ENCODE data around the gene UPK1B.

The UPK1B gene

GRCh38 chr3:119176778-119177177 is 3.4 kb downstream of the UPK1B start:
- no peak for DNase-seq (ENCODE audit: low read depth, low spot score)

- DNase-seq (ENCODE audit: low read depth, low spot score), result no peak
Observed at GRCh38 chr3:119177321-119177720, 3.9 kb downstream of the UPK1B start.

DNA sequence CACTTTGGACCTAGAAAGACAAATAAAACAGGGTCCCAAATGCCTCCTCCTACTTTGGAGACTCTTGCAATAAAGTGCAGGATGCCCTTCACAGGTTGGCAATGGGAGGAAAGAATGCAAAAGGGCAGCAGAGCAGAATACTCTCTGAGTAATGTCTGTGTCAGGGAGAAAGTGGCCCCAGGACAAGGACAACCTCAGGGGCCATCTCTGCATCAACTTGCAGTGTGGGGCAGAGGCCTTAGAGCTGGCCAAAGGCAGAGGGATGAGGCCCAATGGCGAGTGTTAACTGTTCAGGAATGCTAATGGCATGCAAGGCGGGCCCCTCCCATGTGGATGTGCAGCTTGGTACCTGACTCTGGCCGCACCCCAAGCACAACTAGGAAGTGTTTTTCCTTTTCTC is 8.4 kb downstream of the UPK1B start:
- DNase-seq (ENCODE audit: low read depth, low spot score), result no peak

- DNase-seq (ENCODE audit: low read depth, low spot score), result no peak
Observed at GRCh38 chr3:119184111-119184510, 10.7 kb downstream of the UPK1B start.

- DNase-seq (ENCODE audit: low read depth, low spot score), result no peak
Observed at GRCh38 chr3:119184796-119185570, 11.6 kb downstream of the UPK1B start.

- no peak for DNase-seq (ENCODE audit: low read depth, low spot score)
Observed at GRCh38 chr3:119187266-119187665, 13.9 kb downstream of the UPK1B start.

DNA sequence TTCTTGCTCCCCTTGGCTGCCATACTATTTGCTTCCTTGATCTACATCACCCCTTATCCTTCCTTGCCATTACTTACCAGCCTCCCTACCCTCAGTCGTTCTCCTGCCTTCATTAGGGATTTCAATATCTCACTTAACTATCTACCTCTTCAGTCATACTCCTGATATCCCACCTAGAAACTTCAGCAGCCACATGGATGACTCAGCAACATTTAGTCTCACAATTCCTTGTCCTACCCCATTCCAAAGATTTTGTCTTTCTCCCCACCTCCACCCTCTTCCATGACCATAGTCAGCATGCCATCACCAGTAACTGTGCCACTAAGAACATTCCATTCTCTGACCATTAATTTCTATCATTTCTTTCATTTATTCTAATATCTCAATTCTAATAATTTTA is 18.4 kb downstream of the UPK1B start:
- no peak for DNase-seq (ENCODE audit: low read depth, low spot score)

GRCh38 chr3:119194237-119195150 is 21.1 kb downstream of the UPK1B start:
- DNase-seq (ENCODE audit: low read depth, low spot score), result no peak

DNA sequence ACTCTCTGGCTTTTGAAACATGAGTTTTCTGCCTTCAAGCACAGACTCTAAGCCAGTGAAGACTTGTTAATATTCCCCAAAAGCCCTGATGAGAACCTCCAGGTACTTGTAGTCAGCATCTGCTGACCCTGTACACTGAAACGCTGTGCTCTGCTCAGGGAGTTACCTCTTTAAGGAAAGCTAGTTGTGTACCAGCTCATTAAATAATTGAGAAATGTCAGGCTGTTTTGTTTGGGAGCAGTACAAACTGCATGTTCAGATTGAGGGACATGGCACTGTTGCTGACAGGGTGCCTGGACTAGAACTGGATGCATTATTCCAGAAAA is 21.7 kb downstream of the UPK1B start:
- no peak for DNase-seq (ENCODE audit: low read depth, low spot score)

DNA sequence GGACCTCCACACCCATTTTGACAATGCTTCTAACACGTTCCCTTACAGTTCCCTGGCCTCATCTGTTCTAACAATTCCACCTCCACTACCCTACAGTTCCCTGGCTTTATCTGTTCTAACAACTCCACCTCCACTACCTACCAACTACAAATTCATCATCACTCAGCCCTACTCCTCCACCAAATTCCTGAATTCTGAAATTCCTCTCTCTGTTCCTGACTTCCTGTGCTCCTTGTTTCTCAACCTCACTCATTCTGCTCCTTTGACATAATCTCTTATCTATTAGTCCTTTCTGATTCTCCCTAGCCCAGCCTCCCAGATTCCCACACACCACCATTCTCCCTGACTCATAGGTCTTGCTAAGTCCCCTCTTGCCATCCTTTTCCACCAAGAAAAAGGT is 22.5 kb downstream of the UPK1B start:
- no peak for DNase-seq (ENCODE audit: low read depth, low spot score)

DNA sequence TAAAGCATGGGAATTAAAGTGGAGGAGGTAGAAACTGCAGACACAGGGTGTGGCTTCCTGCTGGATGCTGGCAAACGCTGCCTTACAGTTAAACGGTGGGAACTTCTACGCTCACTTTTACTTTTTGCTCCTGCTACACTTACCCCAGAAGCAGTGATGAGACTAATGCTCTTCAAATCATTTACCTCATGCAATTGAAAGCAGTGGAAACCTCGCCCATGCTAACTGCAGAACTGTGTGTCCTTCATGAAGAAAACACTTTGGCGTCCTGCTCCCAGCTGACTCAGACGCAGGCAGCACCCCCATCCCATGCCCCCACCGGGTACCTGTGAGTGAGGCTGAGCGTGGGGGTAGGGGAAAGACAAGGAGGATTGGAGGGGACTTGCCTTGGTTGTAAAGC is 31.8 kb downstream of the UPK1B start:
- no peak for DNase-seq (ENCODE audit: low read depth, low spot score)

GRCh38 chr3:119205685-119206084 is 32.3 kb downstream of the UPK1B start:
- DNase-seq (ENCODE audit: low read depth, low spot score), result no peak

DNA sequence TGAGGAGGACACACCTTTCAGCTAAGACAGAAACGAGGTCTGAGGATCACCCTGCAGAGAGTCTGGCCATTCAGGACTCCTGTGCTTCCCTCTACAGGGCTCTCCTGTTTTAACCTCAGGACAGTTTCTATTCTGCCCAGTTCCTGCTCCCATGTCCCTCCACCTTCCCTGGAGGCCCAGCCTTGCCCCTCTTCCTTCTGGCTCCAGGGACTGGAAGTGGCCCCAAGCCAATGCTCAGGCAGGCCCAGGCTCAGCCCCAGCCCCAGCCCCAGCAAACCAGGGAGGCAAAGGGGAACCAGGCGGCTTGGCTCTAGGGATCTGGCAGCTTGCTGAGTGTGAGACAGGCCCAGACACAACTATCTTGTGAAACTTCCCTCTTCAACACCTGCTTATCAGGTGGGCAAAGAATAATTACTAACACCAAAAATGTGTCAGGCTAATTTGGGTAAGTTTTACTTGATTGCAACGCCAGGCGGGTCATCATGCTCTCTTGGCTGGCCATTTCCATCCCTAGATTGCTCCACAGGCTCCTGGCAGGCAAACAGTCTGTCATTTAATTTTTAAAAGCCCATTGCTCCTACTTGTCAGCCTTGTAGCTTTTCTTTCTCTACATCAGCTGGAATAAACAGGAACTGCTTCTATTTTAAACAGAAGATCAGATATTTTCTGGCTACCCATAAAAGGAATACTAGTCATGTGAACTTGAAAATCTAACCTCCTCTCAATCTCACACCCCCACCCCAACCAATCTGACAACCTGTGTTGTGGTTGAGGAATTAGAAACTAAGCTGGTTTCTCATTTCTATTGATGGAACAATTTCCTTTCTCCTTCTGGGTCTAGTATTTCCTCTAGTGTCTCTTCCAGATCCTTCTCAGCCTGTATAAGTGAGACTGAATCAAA is 33.5 kb downstream of the UPK1B start:
- no peak for DNase-seq (ENCODE audit: low read depth, low spot score)

DNA sequence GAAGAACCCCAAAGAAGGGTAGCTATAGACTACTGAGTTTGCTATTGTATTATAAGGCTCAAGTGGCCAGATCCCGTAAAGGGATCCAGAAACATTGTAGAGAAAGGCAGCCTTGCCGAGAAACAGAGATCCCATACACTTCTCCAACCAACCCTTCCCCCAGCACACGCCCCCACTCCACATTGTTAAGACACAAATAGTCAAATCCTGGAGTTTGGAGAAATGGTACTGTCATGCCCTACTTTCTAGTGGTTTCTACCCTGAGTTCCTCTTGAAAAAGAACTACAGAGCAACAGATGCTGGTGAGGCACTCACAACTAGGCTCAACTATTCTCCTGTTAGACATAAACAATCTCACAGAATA is 34.1 kb downstream of the UPK1B start:
- DNase-seq (ENCODE audit: low read depth, low spot score), result no peak

DNA sequence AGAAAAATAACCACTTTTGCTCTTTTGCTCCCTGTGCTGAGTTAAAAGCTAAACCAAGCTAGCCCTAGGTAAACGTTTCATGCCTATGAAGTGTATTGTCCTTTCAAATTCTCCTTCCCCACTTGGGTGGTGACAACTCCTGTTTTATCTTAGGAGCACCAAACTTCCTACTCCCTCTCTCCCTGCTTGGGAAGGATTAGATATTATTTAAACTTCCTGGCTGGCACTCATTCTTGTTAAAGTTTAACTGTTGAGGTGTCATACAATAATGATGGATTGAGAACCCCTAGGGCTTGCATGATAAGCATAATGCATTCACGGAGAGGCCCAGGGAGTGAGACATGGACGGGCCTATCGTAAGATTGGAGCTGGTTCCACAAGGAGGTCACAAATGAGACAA is 37.8 kb downstream of the UPK1B start:
- DNase-seq (ENCODE audit: low read depth, low spot score), result no peak

GRCh38 chr3:119211803-119212202 is 38.4 kb downstream of the UPK1B start:
- no peak for DNase-seq (ENCODE audit: low read depth, low spot score)

DNA sequence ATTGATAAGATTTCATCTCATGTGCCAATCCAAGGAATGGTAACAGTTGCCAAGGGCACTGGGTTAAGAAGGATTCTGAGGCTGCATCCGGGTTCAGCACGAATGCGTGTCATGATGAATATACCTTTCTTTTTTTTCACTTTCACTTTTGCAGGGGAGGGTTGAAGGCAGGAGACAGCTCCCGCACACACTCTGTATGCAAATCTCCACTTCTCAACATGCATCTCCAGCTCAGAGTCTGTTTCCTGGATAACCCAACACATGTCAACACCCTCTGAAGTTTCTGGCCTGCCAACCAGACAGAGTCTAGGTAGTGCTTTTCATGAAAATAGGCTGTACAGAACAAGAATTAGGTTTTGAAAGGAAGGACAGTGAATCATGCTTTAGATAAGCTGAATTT is 45.7 kb downstream of the UPK1B start:
- DNase-seq (ENCODE audit: low read depth, low spot score), result no peak

- no peak for DNase-seq (ENCODE audit: low read depth, low spot score)
Observed at GRCh38 chr3:119220198-119220597, 46.8 kb downstream of the UPK1B start.

DNA sequence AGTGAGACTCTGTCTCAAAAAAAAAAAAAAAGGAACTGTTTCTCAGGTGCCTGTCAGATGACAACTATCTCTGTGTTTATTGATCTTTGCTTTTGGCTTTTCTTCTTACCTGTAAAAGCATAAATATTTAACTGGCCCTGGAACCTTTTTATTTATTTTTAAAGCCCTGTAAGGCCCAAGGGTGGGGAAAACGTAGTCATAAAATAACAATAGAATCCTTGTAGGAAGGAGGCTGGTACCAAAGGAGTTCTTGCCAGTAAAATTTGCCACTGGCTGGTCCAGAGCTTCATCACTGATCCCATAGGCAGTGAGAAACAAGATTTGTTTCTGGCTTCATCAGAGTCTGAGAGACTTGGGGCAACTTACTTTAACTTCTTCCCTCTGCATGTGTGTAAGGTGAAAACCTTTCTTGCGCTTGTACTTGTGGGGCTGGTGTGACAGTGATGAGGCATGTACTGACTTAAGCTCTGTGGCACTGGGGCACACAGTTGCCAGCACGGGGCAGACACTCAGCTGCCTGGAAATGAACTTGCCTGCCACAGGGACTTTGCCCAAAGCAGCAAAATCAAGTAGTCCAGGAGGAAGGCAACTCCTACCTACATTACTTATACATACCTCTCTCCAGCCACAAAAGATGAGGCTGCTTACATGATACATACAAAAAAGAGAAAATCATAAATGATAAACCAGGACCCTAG is 47.7 kb downstream of the UPK1B start:
- no peak for DNase-seq (ENCODE audit: low read depth, low spot score)

DNA sequence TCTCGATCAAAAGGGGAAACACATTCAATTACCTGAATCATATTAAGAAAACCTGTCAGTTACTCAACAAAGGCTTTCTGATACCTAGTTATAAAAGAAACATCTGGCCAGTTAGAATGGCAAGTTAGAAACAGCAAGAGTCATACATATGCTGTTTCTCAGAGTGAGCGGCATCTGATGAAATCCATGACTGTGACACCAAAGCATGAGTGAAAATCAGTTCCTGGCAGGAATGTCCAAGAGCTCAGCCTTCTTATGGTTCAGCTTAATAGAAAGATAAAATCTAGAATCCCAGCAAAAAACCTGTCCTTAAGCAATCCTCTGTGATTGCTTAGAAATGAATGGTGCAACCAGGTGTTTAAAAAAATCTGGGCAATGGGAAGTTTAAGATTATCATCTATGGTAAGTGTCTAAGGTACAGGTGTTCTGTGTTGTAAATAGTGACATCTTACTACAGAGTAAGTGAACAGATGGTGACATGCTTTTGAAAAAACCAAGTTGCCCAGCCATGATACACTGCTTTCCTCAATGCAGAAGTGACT is 48.5 kb downstream of the UPK1B start:
- no peak for DNase-seq (ENCODE audit: low read depth, low spot score)

DNA sequence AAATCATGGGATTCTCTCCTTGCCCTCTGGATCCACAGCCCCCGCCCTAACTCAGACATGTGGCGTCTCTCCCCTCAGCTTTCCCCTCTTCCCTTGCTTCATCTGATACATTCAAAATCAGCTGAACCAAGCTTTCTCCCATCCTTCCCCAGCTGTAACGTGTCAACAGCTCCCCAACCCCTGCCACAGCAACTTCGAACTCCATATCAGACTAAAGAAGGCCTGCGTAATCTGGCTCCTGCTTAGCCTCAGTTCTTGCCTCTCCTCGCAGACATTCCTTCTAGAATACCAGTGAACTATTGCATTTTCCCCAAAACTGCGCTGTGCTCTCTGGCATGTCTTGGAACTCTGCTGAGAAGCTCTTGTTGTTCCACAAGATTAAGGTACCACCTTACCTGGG is 49.0 kb downstream of the UPK1B start:
- DNase-seq (ENCODE audit: low read depth, low spot score), result no peak
